ENCODE data around the gene INPPL1. TPM values are rescaled to one million over a fixed set of nuclear protein-coding genes. Genes with fewer than 3 reads are reported as not detected.

INPPL1 gene
- total RNA-seq, 4 donors from 2014 or later = 31.0 to 102 (median 63.1) TPM

GRCh38 chr11:72227316-72228228 is 3.0 kb downstream of the INPPL1 start:
- no peaks in the 10 kb centered on the region for H3K27me3 ChIP-seq
- TF ChIP-seq POLR2AphosphoS5 (IDR thresholded peaks at IDR 0.05) (no peak), EP300 (IDR thresholded peaks at IDR 0.05) (no peak), POLR2A (IDR thresholded peaks at IDR 0.05) (no peak), CTCF (IDR thresholded peaks at IDR 0.05) (no peak)
- H3K27ac ChIP-seq = peak overlapping the region; percentile 59
- WGBS = 70% methylated on average over 9 of the region's 14 CpGs
- no peak overlapping the region for H3K4me3 ChIP-seq
- H3K4me1 ChIP-seq = peaks cover 30% of the 10 kb centered on the region
- peak; percentile 62 to 75 for DNase-seq (ENCODE audit: low spot score in 2 of 2)
- no peaks in the 10 kb centered on the region for H3K9me3 ChIP-seq
- peaks cover 47% of the 10 kb centered on the region for H3K36me3 ChIP-seq

GRCh38 chr11:72228229-72228843 is 3.8 kb downstream of the INPPL1 start:
- Histone ChIP-seq H3K27me3 (no peaks in the 10 kb centered on the region), H3K4me3 (no peak overlapping the region), H3K36me3 (peaks cover 55% of the 10 kb centered on the region), H3K4me1 (peaks cover 27% of the 10 kb centered on the region), H3K27ac (no peak overlapping the region), H3K9me3 (no peaks in the 10 kb centered on the region)
- WGBS = 84% methylated on average over 11 of the region's 16 CpGs
- DNase-seq (ENCODE audit: low spot score in 2 of 2) = peak; percentile 61 to 74
- no peak for TF ChIP-seq POLR2AphosphoS5 (IDR thresholded peaks at IDR 0.05)
- peak in 1 of 2 donors; percentile 19 for TF ChIP-seq CTCF (IDR thresholded peaks at IDR 0.05)

- Histone ChIP-seq H3K9me3 (no peaks in the 10 kb centered on the region), H3K27me3 (no peaks in the 10 kb centered on the region), H3K36me3 (peaks cover 60% of the 10 kb centered on the region), H3K4me1 (peaks cover 27% of the 10 kb centered on the region), H3K27ac (no peak overlapping the region), H3K4me3 (no peak overlapping the region)
- 70% methylated on average over 6 of the region's 7 CpGs for WGBS
- TF ChIP-seq EP300 (IDR thresholded peaks at IDR 0.05) = no peak
- TF ChIP-seq POLR2A (IDR thresholded peaks at IDR 0.05) = no peak
- TF ChIP-seq POLR2AphosphoS5 (IDR thresholded peaks at IDR 0.05) = no peak
- no peak for TF ChIP-seq CTCF (IDR thresholded peaks at IDR 0.05)
- DNase-seq (ENCODE audit: low spot score in 2 of 2) = peak; percentile 50 to 69
These were observed 4.3 kb downstream of the INPPL1 start for GRCh38 chr11:72228844-72229231.

- H3K4me3 ChIP-seq = no peak overlapping the region
- H3K27me3 ChIP-seq = no peaks in the 10 kb centered on the region
- TF ChIP-seq POLR2AphosphoS5 (IDR thresholded peaks at IDR 0.05) = no peak
- no peak for TF ChIP-seq POLR2A (IDR thresholded peaks at IDR 0.05)
- TF ChIP-seq CTCF (IDR thresholded peaks at IDR 0.05) = no peak
- no peak for TF ChIP-seq EP300 (IDR thresholded peaks at IDR 0.05)
- WGBS = 95% methylated on average over 8 of the region's 8 CpGs
- H3K27ac ChIP-seq = no peak overlapping the region
- no peaks in the 10 kb centered on the region for H3K9me3 ChIP-seq
- DNase-seq (ENCODE audit: low spot score in 2 of 2) = peak in 1 of 2 donors; percentile 40
- H3K36me3 ChIP-seq = peaks cover 66% of the 10 kb centered on the region
- peaks cover 30% of the 10 kb centered on the region for H3K4me1 ChIP-seq
These were observed 4.9 kb downstream of the INPPL1 start for GRCh38 chr11:72229336-72229924.

Measured in suprapubic skin (tissue), 4 donors.